ENCODE data around the gene COL7A1. TPM values are rescaled to one million over a fixed set of nuclear protein-coding genes. Genes with fewer than 3 reads are reported as not detected.

The COL7A1 gene
- total RNA-seq, 1 experiment from 2014 or later = 22.9 TPM

- no peak overlapping the region for H2BK12ac ChIP-seq (ENCODE audit: insufficient read length, low read depth, low read length)
- DNase-seq = no peak
- no peak overlapping the region for H3K9ac ChIP-seq (ENCODE audit: extremely low read depth, insufficient read length, low read length)
- H3T11ph ChIP-seq (ENCODE audit: low read length) = no peak overlapping the region
- H3K56ac ChIP-seq (ENCODE audit: insufficient read length, low read depth, low read length) = no peak overlapping the region
- H3K79me2 ChIP-seq (ENCODE audit: insufficient read depth, low read length) = no peaks in the 10 kb centered on the region
- no peak overlapping the region for H2AK5ac ChIP-seq (ENCODE audit: insufficient read length, low read length)
- no peaks in the 10 kb centered on the region for H3K79me1 ChIP-seq (ENCODE audit: insufficient read depth, low read depth, low read length, poor library complexity, severe bottlenecking)
- no peak overlapping the region for H2BK120ac ChIP-seq (ENCODE audit: low read depth, low read length, poor library complexity, severe bottlenecking)
- H3K18ac ChIP-seq (ENCODE audit: insufficient read length, low read depth, low read length) = no peak overlapping the region
- H3K4me2 ChIP-seq (ENCODE audit: insufficient read depth, insufficient read length, low read length) = no peak overlapping the region
- H3K14ac ChIP-seq (ENCODE audit: insufficient read depth, low read length) = no peak overlapping the region
- no peak overlapping the region for H2BK5ac ChIP-seq (ENCODE audit: insufficient read length, low read length)
- no peak overlapping the region for H3K4ac ChIP-seq (ENCODE audit: low read depth, low read length)
- WGBS (ENCODE audit: extremely low coverage, insufficient read length, low lambda C conversion rate) = no CpG with 5 or more reads among the region's 5 CpGs
- no peak overlapping the region for H4K8ac ChIP-seq (replicated peaks; ENCODE audit: insufficient read length, low read depth, low read length)
- Mint-ChIP-seq H3K27ac (no peak overlapping the region), H3K4me3 (no peak overlapping the region), H3K9me3 (no peaks in the 10 kb centered on the region), H3K36me3 (ENCODE audit: insufficient read depth in 1 of 3, low read depth in 3 of 3) (peaks cover 10 to 75% (median 73%) of the 10 kb centered on the region in 3 experiments), H3K4me1 (no peaks in the 10 kb centered on the region), H3K27me3 (ENCODE audit: low read depth) (no peaks in the 10 kb centered on the region)
- H3K23ac ChIP-seq (ENCODE audit: insufficient read length, low read depth, low read length) = no peak overlapping the region
- no peaks in the 10 kb centered on the region for H4K20me1 ChIP-seq (ENCODE audit: control insufficient read depth, insufficient read depth, insufficient read length)
- no peak overlapping the region for H2BK20ac ChIP-seq (ENCODE audit: low read depth, low read length, poor library complexity, severe bottlenecking)
- H2BK15ac ChIP-seq (ENCODE audit: low read depth, low read length) = no peak overlapping the region
- no peak overlapping the region for H4K5ac ChIP-seq (ENCODE audit: insufficient read length, low read depth, low read length)
- H2AFZ ChIP-seq (ENCODE audit: low read length) = no peak overlapping the region
- H3K27ac ChIP-seq (ENCODE audit: insufficient read length, low read depth, low read length) = no peak overlapping the region
- H3K23me2 ChIP-seq (ENCODE audit: insufficient read length, low read depth, low read length, poor library complexity, severe bottlenecking) = no peaks in the 10 kb centered on the region
- H3K9me3 ChIP-seq (ENCODE audit: control insufficient read depth, low read depth, low read length) = no peaks in the 10 kb centered on the region
- no peak for TF ChIP-seq CTCF (conservative IDR thresholded peaks at IDR 0.05)
- H4K91ac ChIP-seq (ENCODE audit: insufficient read length, low read depth, low read length) = no peak overlapping the region
- no peaks in the 10 kb centered on the region for H3K27me3 ChIP-seq (ENCODE audit: insufficient read depth, low read length)
- H3K4me1 ChIP-seq (ENCODE audit: insufficient read depth, low read length) = no peaks in the 10 kb centered on the region
These were observed 58.3 kb downstream of the COL7A1 start for GRCh38 chr3:48536785-48537184.

All from H9 (cell line).